Rectal smooth muscle tissue (tissue), 1 donor: Measurements from ENCODE around the gene EPB41.

ENCODE experiments used
- H3K27ac ChIP-seq: one replicate; pipeline ENCODE4 v1.7.0; 2013; ENCODE audit warnings: low read depth, low read length, inconsistent platforms
- H3K27me3 ChIP-seq: one replicate; pipeline ENCODE4 v1.7.0; 2013; ENCODE audit warnings: low read length; ENCODE audit not compliant: control insufficient read depth, insufficient read depth
- H3K36me3 ChIP-seq: one replicate; pipeline ENCODE4 v1.7.0; 2013; ENCODE audit warnings: low read length; ENCODE audit not compliant: control insufficient read depth, insufficient read depth
- H3K4me1 ChIP-seq: one replicate; pipeline ENCODE4 v1.7.0; 2013; ENCODE audit warnings: low read length; ENCODE audit not compliant: control insufficient read depth, insufficient read depth
- H3K4me3 ChIP-seq: one replicate; pipeline ENCODE4 v1.7.0; 2013; ENCODE audit warnings: low read length
- H3K9ac ChIP-seq: one replicate; pipeline ENCODE4 v1.7.0; 2013; ENCODE audit warnings: low read length

Gene EPB41

GRCh38 chr1:28917757-28918118, 3.4 kb downstream of the EPB41 start:
- Histone ChIP-seq H3K36me3 (no peaks in the 10 kb centered on the region), H3K27ac (no peak overlapping the region), H3K27me3 (no peaks in the 10 kb centered on the region), H3K4me1 (no peaks in the 10 kb centered on the region), H3K4me3 (no peak overlapping the region), H3K9ac (no peak overlapping the region)

DNA sequence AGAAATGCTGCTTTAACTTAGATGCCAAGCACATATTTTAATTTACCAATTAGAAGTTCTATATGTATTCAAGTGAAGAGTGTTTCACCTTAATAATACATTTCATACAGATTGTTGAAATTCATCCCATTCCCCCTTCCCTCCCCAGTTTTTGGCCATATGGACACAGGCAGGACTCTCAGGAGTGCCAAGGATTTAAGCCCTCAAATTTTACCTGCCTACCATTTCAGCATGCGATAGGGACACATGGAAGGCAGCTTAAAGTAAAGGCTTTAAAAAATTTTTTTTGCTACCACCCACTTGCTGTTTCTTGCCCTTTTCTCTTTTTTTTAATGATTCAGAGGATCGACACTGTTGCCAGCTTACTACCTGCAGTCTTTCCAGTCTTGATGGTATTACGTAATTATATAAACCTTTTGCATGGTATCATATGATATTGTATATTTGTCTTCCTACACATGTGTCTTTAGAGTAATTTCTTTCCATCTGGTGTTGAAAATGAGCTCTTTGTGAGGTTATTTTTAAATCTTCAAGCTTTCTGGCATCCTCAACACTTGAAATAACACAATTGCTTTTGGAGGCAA, 7.0 kb downstream of the EPB41 start:
- H3K4me3 ChIP-seq, result no peak overlapping the region
- H3K36me3 ChIP-seq, result no peaks in the 10 kb centered on the region
- no peaks in the 10 kb centered on the region for H3K4me1 ChIP-seq
- no peaks in the 10 kb centered on the region for H3K27me3 ChIP-seq
- H3K9ac ChIP-seq, result no peak overlapping the region
- no peak overlapping the region for H3K27ac ChIP-seq

DNA sequence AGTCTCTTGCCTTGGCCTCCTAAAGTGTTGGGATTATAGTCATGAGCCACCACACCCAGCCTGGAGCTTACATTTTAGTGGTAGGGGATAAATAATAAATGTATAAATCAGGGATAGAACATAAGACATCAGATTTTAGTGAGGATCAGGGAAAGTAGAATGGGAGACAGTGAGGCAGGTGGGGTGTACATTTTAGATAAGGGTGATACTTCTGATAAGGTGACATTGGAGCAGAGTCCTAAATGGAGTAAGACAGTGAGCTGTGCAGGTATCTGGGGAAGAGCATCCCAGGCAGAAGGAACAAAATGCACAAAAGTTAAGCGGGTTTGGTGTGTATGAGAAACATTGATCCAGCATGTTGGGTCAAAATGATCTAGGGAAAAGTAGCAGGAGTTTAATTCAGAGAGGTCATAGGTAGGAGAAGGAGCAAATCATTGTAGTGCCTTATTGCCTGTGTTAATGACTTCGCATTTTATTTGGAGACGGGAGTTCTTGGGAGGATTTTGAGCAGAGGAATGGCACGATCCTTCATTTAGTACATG, 11.1 kb downstream of the EPB41 start:
- Histone ChIP-seq H3K4me1 (peaks cover 10% of the 10 kb centered on the region), H3K9ac (no peak overlapping the region), H3K4me3 (no peak overlapping the region), H3K27me3 (no peaks in the 10 kb centered on the region), H3K27ac (no peak overlapping the region), H3K36me3 (no peaks in the 10 kb centered on the region)

GRCh38 chr1:28926629-28927265, 12.4 kb downstream of the EPB41 start:
- H3K4me1 ChIP-seq, result peaks cover 10% of the 10 kb centered on the region
- H3K4me3 ChIP-seq, result no peak overlapping the region
- H3K36me3 ChIP-seq, result no peaks in the 10 kb centered on the region
- H3K9ac ChIP-seq, result no peak overlapping the region
- no peak overlapping the region for H3K27ac ChIP-seq
- H3K27me3 ChIP-seq, result no peaks in the 10 kb centered on the region

- Histone ChIP-seq H3K27ac (no peak overlapping the region), H3K9ac (no peak overlapping the region)
Measured at GRCh38 chr1:28927266-28927647, 12.9 kb downstream of the EPB41 start.

DNA sequence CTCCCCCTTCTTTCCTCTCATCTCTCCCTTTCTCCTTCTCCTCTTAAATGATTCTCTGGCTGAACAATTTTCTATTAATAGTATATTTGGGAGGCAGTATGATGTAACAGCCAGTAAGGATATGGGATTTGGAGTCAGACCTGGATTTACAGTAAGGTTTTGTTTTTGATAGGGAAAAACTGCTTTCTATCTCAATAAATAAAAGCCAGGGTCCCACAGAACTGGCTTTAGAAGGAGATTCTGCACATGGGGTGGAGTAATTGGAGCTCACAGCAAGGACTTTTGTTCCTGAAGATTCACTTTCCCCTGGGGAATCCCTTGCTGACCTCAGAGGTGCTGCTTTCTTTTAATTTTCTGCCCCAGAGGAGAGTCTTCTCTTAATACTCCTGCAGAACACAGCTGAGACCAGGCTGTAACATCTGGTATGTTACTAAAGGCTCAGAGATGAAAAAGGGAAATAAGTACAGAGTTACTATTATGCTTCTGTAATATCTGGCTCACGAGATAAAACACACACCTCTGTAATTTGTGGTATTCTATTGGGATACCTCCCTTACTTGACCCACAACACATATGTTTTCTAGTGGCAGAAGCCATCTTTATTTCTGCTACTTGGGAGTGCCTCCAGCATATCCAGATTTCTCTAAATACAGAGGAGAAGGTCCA, 13.4 kb downstream of the EPB41 start:
- H3K27ac ChIP-seq, result peak overlapping the region; percentile 67
- no peak overlapping the region for H3K4me3 ChIP-seq
- H3K4me1 ChIP-seq, result peaks cover 10% of the 10 kb centered on the region
- no peak overlapping the region for H3K9ac ChIP-seq
- H3K27me3 ChIP-seq, result no peaks in the 10 kb centered on the region
- no peaks in the 10 kb centered on the region for H3K36me3 ChIP-seq

More at GRCh38 chr1:28927266-28927647, 12.9 kb downstream of the EPB41 start:
- H3K4me1 ChIP-seq, result peaks cover 10% of the 10 kb centered on the region
- H3K4me3 ChIP-seq, result no peak overlapping the region
- H3K27me3 ChIP-seq, result no peaks in the 10 kb centered on the region
- H3K36me3 ChIP-seq, result no peaks in the 10 kb centered on the region

- Histone ChIP-seq H3K9ac (no peak overlapping the region), H3K27me3 (no peaks in the 10 kb centered on the region), H3K36me3 (no peaks in the 10 kb centered on the region), H3K4me1 (peaks cover 10% of the 10 kb centered on the region), H3K27ac (peak overlapping the region; percentile 67), H3K4me3 (no peak overlapping the region)
Measured at GRCh38 chr1:28928314-28928941, 14.1 kb downstream of the EPB41 start.

DNA sequence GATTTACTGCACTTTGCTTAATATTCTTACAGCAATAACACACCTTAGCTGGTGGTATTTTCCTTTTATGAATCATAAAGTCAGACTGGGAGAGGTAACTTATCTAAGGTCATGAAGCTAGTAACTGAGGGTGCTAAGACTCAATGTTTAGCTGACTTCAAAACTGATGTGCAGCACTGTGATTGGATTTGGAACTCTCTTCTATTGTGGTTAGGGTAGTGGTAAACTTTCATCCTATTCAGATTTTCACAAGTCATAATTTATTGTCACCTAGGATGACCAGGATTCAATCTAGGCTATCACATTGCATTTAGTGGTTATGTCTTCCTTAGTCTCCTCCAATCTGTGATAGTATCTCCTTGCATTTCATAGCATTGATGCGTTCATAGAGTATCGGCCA, 18.9 kb downstream of the EPB41 start:
- H3K36me3 ChIP-seq, result no peaks in the 10 kb centered on the region
- no peak overlapping the region for H3K4me3 ChIP-seq
- H3K4me1 ChIP-seq, result peaks cover 3% of the 10 kb centered on the region
- no peak overlapping the region for H3K9ac ChIP-seq
- no peaks in the 10 kb centered on the region for H3K27me3 ChIP-seq
- no peak overlapping the region for H3K27ac ChIP-seq

DNA sequence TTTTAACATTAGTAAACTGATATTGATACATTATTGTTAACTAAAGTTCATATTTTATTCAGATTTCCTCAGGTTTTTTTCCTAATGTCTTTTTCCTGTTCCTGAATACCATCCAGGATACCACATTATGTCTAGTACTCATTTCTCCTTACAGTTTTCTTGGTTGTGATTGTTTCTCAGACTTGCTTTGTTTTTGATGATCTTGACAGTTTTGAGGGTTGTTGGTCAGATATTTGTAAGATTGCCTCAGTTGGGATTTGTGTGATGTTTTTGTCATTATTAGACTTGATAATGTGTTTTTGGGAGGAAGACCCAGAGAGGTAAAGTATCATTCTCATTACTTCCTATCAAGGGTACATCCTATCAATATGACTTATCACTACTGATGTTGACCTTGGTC, 19.5 kb downstream of the EPB41 start:
- Histone ChIP-seq H3K27ac (no peak overlapping the region), H3K36me3 (no peaks in the 10 kb centered on the region), H3K4me3 (no peak overlapping the region), H3K27me3 (no peaks in the 10 kb centered on the region), H3K9ac (no peak overlapping the region), H3K4me1 (no peaks in the 10 kb centered on the region)

DNA sequence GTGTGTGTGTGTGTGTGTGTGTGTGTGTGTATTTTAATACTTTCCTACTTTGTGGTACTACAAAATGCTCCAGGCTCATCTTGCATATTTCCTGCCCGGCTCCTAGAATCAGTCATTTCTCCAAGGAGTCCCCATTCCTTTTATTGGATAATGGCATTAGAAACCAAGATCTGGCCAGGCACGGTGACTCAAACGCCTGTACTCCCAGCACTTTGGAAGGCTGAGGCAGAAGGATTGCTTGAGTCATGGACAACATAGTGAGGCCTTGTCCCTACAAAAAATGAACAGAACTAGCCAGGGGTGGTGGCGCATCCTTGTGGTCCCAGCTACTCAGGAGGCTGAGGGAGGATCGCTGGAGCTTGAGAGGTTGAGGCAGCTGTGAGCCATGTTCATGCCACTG, 20.3 kb downstream of the EPB41 start:
- Histone ChIP-seq H3K27ac (no peak overlapping the region), H3K9ac (no peak overlapping the region), H3K36me3 (no peaks in the 10 kb centered on the region), H3K4me3 (no peak overlapping the region), H3K4me1 (no peaks in the 10 kb centered on the region), H3K27me3 (no peaks in the 10 kb centered on the region)

DNA sequence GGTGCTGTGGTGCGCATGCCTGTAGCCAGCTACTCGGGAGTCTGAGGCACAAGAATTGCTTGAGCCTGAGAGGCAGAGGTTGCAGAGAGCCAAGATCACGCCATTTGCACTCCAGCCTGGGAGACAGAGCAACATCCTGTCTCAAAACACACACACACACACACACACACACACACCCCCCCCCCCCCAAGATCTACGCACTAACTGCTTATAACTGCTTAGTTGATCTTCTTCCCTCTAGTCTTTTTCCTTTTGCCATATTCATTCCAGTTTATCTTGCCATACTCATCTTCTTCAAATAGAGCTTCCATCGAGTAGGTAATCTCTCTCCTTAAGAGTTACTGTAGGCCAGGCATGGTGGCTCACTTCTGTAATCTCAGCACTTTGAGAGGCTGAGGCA, 20.9 kb downstream of the EPB41 start:
- Histone ChIP-seq H3K27ac (no peak overlapping the region), H3K4me1 (no peaks in the 10 kb centered on the region), H3K36me3 (no peaks in the 10 kb centered on the region), H3K27me3 (no peaks in the 10 kb centered on the region), H3K4me3 (no peak overlapping the region), H3K9ac (no peak overlapping the region)

- Histone ChIP-seq H3K36me3 (no peaks in the 10 kb centered on the region), H3K27ac (no peak overlapping the region), H3K9ac (no peak overlapping the region), H3K27me3 (no peaks in the 10 kb centered on the region), H3K4me1 (no peaks in the 10 kb centered on the region), H3K4me3 (no peak overlapping the region)
Measured at GRCh38 chr1:28936094-28936493, 21.7 kb downstream of the EPB41 start.
